ENCODE results near the gene GNGT2.
"Not testable (repeated sequence)": the region's sequence is repeated elsewhere in the genome, so short reads cannot be mapped to it uniquely, and the experiment has no call there.

DNA sequence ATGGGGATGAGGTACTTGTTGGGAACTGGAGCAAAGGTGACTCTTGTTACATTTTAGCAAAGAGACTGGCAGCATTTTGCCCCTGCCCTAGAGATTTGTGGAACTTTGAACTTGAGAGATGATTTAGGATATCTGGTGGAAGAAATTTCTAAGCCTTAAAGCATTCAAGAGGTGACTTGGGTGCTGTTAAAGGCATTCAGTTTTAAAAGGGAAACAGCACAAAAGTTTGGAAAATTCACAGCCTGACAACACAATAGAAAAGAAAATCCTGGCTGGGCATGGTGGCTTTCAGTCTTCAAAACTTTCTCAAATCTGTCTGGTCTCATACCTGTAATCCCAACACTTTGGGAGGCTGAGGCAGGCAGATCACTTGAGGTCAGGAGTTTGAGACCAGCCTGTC is 25.9 kb downstream of the GNGT2 start:
- TF ChIP-seq EP300 (IDR thresholded peaks at IDR 0.05); POLR2A (IDR thresholded peaks at IDR 0.05; ENCODE audit: low read depth): not testable (repeated sequence)
- TF ChIP-seq, protein P1, sequence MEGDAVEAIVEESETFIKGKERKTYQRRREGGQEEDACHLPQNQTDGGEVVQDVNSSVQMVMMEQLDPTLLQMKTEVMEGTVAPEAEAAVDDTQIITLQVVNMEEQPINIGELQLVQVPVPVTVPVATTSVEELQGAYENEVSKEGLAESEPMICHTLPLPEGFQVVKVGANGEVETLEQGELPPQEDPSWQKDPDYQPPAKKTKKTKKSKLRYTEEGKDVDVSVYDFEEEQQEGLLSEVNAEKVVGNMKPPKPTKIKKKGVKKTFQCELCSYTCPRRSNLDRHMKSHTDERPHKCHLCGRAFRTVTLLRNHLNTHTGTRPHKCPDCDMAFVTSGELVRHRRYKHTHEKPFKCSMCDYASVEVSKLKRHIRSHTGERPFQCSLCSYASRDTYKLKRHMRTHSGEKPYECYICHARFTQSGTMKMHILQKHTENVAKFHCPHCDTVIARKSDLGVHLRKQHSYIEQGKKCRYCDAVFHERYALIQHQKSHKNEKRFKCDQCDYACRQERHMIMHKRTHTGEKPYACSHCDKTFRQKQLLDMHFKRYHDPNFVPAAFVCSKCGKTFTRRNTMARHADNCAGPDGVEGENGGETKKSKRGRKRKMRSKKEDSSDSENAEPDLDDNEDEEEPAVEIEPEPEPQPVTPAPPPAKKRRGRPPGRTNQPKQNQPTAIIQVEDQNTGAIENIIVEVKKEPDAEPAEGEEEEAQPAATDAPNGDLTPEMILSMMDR (IDR thresholded peaks at IDR 0.05) = not testable (repeated sequence)
